CD14-positive monocyte (primary cell): ENCODE measurements around the gene ARRDC1. TPM values are rescaled to one million over a fixed set of nuclear protein-coding genes. Genes with fewer than 3 reads are reported as not detected.

Experiments used
- DNase-seq, 3 donors: peaks; one replicate each; pipeline ENCODE4 v3.0.0-alpha.2; 2011 to 2022
- H2AFZ ChIP-seq: 2 replicates; pipeline ENCODE4 v1.6.0; 2012; ENCODE audit warnings: mild to moderate bottlenecking, low read depth, low read length, inconsistent platforms; ENCODE audit not compliant: insufficient read depth, poor library complexity, severe bottlenecking
- H3K27ac ChIP-seq, 2 donors: 1 replicate in 1 of 2; 2 replicates in 1 of 2; pipeline ENCODE4 v1.5.1; 2012 to 2013; ENCODE audit warnings: low read length in 2 of 2, control low read depth in 1 of 2, inconsistent platforms in 1 of 2, low read depth in 1 of 2, mild to moderate bottlenecking in 1 of 2
- H3K27me3 ChIP-seq, 2 donors: one replicate each; pipeline versions ENCODE4 v1.6.0 to v1.6.1; 2011 to 2013; ENCODE audit warnings: low read length in 2 of 2; ENCODE audit not compliant: control insufficient read depth in 2 of 2, insufficient read depth in 2 of 2
- H3K36me3 ChIP-seq, 2 donors: replicated peaks in 1 of 2; 1 replicate in 1 of 2; 2 replicates in 1 of 2; pipeline versions ENCODE4 v1.5.1 to v1.6.1; 2012 to 2013; ENCODE audit warnings: low read length in 2 of 2, control low read depth in 1 of 2, inconsistent platforms in 1 of 2, mild to moderate bottlenecking in 1 of 2; ENCODE audit not compliant: insufficient read depth in 2 of 2, control insufficient read depth in 1 of 2
- H3K4me1 ChIP-seq, 2 donors: 1 replicate in 1 of 2; 2 replicates in 1 of 2; pipeline versions ENCODE4 v1.5.1 to v1.6.1; 2012 to 2013; ENCODE audit warnings: low read length in 2 of 2, control low read depth in 1 of 2, inconsistent platforms in 1 of 2, mild to moderate bottlenecking in 1 of 2, moderate library complexity in 1 of 2; ENCODE audit not compliant: insufficient read depth in 2 of 2, control insufficient read depth in 1 of 2
- H3K4me2 ChIP-seq: replicated peaks from 2 replicates; pipeline ENCODE3; 2012; ENCODE audit warnings: low read length, moderate library complexity, mild to moderate bottlenecking; ENCODE audit not compliant: poor library complexity, severe bottlenecking; ENCODE audit errors: extremely low read depth
- H3K4me3 ChIP-seq, 3 experiments: fragments of 200-600 bp in 1 of 3; sonication (generic) in 1 of 3; replicated peaks in 1 of 3; 1 replicate in 2 of 3; 2 replicates in 1 of 3; pipeline ENCODE4 v1.5.1; 2011 to 2013; ENCODE audit warnings: low read length in 3 of 3, mild to moderate bottlenecking in 3 of 3, control low read depth in 2 of 3, low read depth in 2 of 3, inconsistent platforms in 1 of 3, moderate library complexity in 1 of 3
- H3K79me2 ChIP-seq: 2 replicates; pipeline ENCODE4 v1.6.0; 2012; ENCODE audit warnings: mild to moderate bottlenecking, control low read depth, inconsistent platforms, low read length, moderate library complexity; ENCODE audit not compliant: insufficient read depth
- H3K9ac ChIP-seq: 2 replicates; pipeline ENCODE4 v1.6.0; 2017; ENCODE audit warnings: low read length, mild to moderate bottlenecking; ENCODE audit not compliant: insufficient read depth, poor library complexity, severe bottlenecking
- H3K9me3 ChIP-seq, 2 donors: replicated peaks in 1 of 2; 1 replicate in 1 of 2; 2 replicates in 1 of 2; pipeline versions ENCODE4 v1.5.1 to v1.6.1; 2012 to 2013; ENCODE audit warnings: low read length in 2 of 2, control low read depth in 1 of 2; ENCODE audit not compliant: control insufficient read depth in 1 of 2, insufficient read depth in 1 of 2
- H4K20me1 ChIP-seq: 2 replicates; pipeline ENCODE4 v1.6.0; 2012; ENCODE audit warnings: mild to moderate bottlenecking, low read length, control low read depth, moderate library complexity; ENCODE audit not compliant: insufficient read depth
- H3K27ac Mint-ChIP-seq, 7 donors: one replicate each; pipeline ENCODE4 v1.8.0; 2020; ENCODE audit warnings: mild to moderate bottlenecking in 7 of 7, mixed read lengths in 7 of 7, moderate library complexity in 6 of 7, inconsistent platforms in 2 of 7
- H3K27me3 Mint-ChIP-seq, 3 donors: one replicate each; pipeline ENCODE4 v1.8.0; 2021 to 2022; ENCODE audit warnings: low read depth in 3 of 3, mild to moderate bottlenecking in 3 of 3, mixed read lengths in 3 of 3, moderate library complexity in 3 of 3, inconsistent platforms in 1 of 3
- H3K36me3 Mint-ChIP-seq, 2 donors: one replicate each; pipeline ENCODE4 v1.8.0; 2020; ENCODE audit warnings: mixed read lengths in 2 of 2, inconsistent platforms in 1 of 2, mild to moderate bottlenecking in 1 of 2
- H3K4me1 Mint-ChIP-seq: one replicate; pipeline ENCODE4 v1.8.0; 2020; ENCODE audit warnings: mild to moderate bottlenecking, mixed read lengths
- H3K4me3 Mint-ChIP-seq, 2 donors: one replicate each; pipeline ENCODE4 v1.8.0; 2020; ENCODE audit warnings: mild to moderate bottlenecking in 2 of 2, mixed read lengths in 2 of 2, moderate library complexity in 1 of 2
- H3K9me3 Mint-ChIP-seq, 7 donors: one replicate each; pipeline ENCODE4 v1.8.0; 2020 to 2022; ENCODE audit warnings: mixed read lengths in 7 of 7, mild to moderate bottlenecking in 6 of 7, moderate library complexity in 6 of 7, inconsistent platforms in 2 of 7
- CTCF ChIP-seq: fragments of 200-600 bp; IDR thresholded peaks from one replicate; pipeline ENCODE4 v1.8.0; 2022; ENCODE audit warnings: antibody characterized with exemption, mild to moderate bottlenecking
- WGBS: methylation state at CpG from one replicate; pipeline ENCODE4 v1.1.5; 2013; ENCODE audit warnings: missing lambda C conversion rate; ENCODE audit not compliant: insufficient coverage; 5-methylcytosine and 5-hydroxymethylcytosine counted together
- intact Hi-C, 2 donors: fragments of 100-400 bp; cut with micrococcal nuclease; formaldehyde crosslinking; loops; one replicate each; pipeline versions ENCODE4 v1.15.0 to v1.15.1; 2023
- polyA plus RNA-seq, 3 donors: library from polyadenylated mRNA; depleted of rRNA in 1 of 3; unstranded in 2 of 3; stranded (reverse) in 1 of 3; fragments of 300-500 nt in 2 of 3; fragments of >200 nt in 1 of 3; fragmentation: Illumina TruSeq in 2 of 3; gene quantifications; 1 replicate in 2 of 3; 2 replicates in 1 of 3; pipeline ENCODE4 v1.2.3, GENCODE V29; 2012 to 2021

ARRDC1 gene
- polyA plus RNA-seq, 3 donors: 83.2 to 454 (median 87.6) TPM

- no peaks in the 10 kb centered on the region for H3K9me3 Mint-ChIP-seq
- WGBS: no CpG with 5 or more reads among the region's 5 CpGs
- no peak for TF ChIP-seq CTCF
- H3K9me3 ChIP-seq: no peaks in the 10 kb centered on the region
- H3K36me3 Mint-ChIP-seq: peaks cover 21 to 54% of the 10 kb centered on the region in 2 donors
- DNase-seq: no peak
- no peak overlapping the region for H3K27ac ChIP-seq
- H3K4me3 Mint-ChIP-seq: no peak overlapping the region
- H4K20me1 ChIP-seq: peaks cover 75% of the 10 kb centered on the region
- peaks cover 86% of the 10 kb centered on the region for H3K79me2 ChIP-seq
- no peak overlapping the region for H3K4me2 ChIP-seq
- H3K27me3 Mint-ChIP-seq: peaks cover 0 to 2% (median 0%) of the 10 kb centered on the region in 3 donors
- no peaks in the 10 kb centered on the region for H3K27me3 ChIP-seq
- H2AFZ ChIP-seq: no peak overlapping the region
- H3K9ac ChIP-seq: no peak overlapping the region
- intact Hi-C loops: no loop called here
- no peak overlapping the region for H3K4me3 ChIP-seq
- H3K4me1 ChIP-seq: peaks cover 33 to 45% of the 10 kb centered on the region in 2 donors
- H3K27ac Mint-ChIP-seq: peak overlapping the region in 1 of 7 donors; percentile 37
- H3K4me1 Mint-ChIP-seq: peaks cover 54% of the 10 kb centered on the region
- H3K36me3 ChIP-seq: peaks cover 10 to 21% of the 10 kb centered on the region in 2 donors
Observed at GRCh38 chr9:137642892-137643291, 37.4 kb downstream of the ARRDC1 start.

- no peak overlapping the region for H3K9ac ChIP-seq
- no peak overlapping the region for H3K4me3 Mint-ChIP-seq
- no peak overlapping the region for H3K4me2 ChIP-seq
- H3K27ac Mint-ChIP-seq: peak overlapping the region in 5 of 7 donors; percentile 9 to 82 (median 36)
- peaks cover 83% of the 10 kb centered on the region for H3K79me2 ChIP-seq
- H3K27me3 ChIP-seq: no peaks in the 10 kb centered on the region
- intact Hi-C loops: no loop called here
- H3K9me3 Mint-ChIP-seq: no peaks in the 10 kb centered on the region
- peak overlapping the region; percentile 20 to 61 for H3K27ac ChIP-seq
- H3K4me1 Mint-ChIP-seq: peaks cover 54% of the 10 kb centered on the region
- H3K36me3 ChIP-seq: peaks cover 10 to 21% of the 10 kb centered on the region in 2 donors
- peaks cover 25 to 50% of the 10 kb centered on the region in 2 donors for H3K36me3 Mint-ChIP-seq
- peaks cover 65% of the 10 kb centered on the region for H4K20me1 ChIP-seq
- H3K4me3 ChIP-seq: no peak overlapping the region
- TF ChIP-seq CTCF: no peak
- 89% methylated on average over 7 of the region's 14 CpGs for WGBS
- H3K27me3 Mint-ChIP-seq: peaks cover 0 to 2% (median 0%) of the 10 kb centered on the region in 3 donors
- no peak for DNase-seq
- H3K9me3 ChIP-seq: no peaks in the 10 kb centered on the region
- H3K4me1 ChIP-seq: peaks cover 36 to 46% of the 10 kb centered on the region in 2 donors
- H2AFZ ChIP-seq: no peak overlapping the region
Observed at GRCh38 chr9:137643921-137644320, 38.4 kb downstream of the ARRDC1 start.
